ENCODE measurements around the gene MEA1.
A peak's percentile ranks its signal among the peaks of the same experiment; 100 is the strongest.
"Not testable (repeated sequence)": the region's sequence is repeated elsewhere in the genome, so short reads cannot be mapped to it uniquely, and the experiment has no call there.

MEA1 gene

DNA sequence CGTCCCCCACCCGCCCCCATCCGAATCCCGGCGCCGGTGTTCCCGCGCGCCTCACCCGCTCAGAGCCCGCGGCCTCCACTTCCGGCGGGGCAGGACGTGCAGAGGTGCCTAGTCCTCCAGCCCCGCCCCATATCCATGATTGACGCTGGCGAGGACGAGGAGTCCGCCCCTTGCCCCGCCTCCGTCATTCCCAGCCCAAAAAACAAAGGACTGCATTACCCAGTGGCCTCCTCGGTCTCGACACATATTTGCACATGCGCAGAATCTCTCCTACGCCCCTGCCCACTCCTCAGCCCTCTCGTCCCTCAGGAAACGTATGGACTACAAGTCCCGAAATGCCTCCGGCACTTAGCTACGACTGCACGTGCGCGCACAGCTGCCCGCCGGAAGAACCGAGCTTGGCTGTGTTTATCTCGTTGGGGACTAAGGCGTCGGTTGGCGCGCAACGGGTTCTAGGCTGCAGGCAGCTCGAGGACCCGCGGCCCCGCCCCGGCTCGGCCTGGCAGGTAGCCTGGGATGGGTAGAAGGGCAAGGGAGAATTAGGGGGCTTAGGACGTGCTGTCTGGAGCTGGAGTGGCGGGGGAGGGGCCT, at the start of gene MEA1, which contains the start of gene KLHDC3:
Gene MEA1 (minus strand): TSS at position 104 of the 591 bp plus-strand sequence. CDS start 133 bp downstream, outside the sequence.
Gene KLHDC3 (plus strand): TSS at position 407 of the 591 bp plus-strand sequence. CDS start 2,944 bp downstream, outside the sequence.
- peak; percentile 98 for DNase-seq

DNA sequence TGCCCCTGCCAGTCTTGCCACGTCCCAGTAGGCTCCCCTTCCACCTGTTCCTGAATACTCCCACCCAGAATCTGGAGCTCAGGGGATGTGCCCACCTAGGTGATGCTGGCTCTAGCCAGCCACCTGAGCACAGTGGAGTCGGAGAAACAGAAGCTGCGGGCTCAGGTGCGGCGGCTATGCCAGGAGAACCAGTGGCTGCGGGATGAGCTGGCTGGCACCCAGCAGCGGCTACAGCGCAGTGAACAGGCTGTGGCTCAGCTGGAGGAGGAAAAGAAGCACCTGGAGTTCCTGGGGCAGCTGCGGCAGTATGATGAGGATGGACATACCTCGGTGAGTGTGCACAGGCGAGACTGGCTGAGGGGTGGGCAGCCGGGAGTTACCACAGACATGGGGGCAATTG, 49.1 kb upstream of the MEA1 start:
- no peak for DNase-seq

DNA sequence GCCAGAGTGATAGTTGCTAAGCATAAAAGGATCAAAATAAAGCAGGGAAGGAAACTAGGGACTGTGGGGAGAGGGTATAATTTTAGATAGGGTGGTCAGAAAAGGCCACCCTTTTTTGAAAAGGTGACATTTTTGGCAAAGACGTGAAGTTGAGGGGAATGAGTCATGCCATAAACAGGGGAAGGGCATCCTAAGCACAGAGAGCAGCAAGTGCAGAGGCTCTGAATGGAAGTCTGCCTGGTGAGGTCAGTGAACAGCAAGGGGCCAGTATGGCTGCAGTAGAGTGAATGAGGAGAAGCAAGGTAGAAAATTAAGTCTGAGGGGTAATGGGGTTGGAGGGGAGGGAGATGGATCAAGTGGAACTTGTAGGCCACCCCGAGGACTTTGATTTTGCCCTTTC, 48.1 kb upstream of the MEA1 start:
- no peak for DNase-seq

DNA sequence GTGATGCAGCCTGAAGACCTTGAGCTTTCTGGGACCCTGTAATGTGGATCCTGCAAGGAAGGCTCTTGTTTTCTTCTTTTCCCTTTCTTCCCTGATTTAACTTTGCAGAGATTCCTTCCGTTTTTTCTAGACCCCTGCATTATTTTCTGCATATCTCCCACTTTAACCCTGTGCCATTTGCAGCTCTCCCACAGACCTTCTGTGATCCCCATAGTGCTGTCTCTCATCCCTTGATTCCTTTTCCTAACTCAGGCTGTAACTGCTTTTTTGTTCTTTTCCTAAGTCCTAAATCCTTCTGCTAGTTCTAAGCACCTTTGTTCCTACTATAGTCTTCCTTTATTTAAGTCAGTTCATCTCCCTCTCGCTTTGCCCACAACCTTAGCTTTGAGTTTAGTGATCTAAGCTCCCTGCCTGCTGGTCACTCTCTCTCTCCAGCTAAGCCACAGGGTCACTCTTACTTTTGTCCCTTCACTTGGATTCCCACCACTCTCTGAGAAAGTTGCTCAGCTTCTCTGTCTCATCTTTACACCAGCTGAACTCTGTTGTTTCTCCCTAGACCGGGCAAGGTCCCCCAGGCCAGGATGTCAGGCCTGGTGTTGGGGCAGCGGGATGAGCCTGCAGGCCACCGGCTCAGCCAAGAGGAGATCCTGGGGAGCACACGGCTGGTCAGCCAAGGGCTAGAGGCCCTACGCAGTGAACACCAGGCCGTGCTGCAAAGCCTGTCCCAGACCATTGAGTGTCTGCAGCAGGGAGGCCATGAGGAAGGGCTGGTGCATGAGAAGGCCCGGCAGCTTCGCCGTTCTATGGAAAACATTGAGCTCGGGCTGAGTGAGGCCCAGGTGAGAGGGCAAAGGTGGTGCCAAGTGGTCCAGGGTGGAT, 47.2 kb upstream of the MEA1 start:
- no peak for DNase-seq

DNA sequence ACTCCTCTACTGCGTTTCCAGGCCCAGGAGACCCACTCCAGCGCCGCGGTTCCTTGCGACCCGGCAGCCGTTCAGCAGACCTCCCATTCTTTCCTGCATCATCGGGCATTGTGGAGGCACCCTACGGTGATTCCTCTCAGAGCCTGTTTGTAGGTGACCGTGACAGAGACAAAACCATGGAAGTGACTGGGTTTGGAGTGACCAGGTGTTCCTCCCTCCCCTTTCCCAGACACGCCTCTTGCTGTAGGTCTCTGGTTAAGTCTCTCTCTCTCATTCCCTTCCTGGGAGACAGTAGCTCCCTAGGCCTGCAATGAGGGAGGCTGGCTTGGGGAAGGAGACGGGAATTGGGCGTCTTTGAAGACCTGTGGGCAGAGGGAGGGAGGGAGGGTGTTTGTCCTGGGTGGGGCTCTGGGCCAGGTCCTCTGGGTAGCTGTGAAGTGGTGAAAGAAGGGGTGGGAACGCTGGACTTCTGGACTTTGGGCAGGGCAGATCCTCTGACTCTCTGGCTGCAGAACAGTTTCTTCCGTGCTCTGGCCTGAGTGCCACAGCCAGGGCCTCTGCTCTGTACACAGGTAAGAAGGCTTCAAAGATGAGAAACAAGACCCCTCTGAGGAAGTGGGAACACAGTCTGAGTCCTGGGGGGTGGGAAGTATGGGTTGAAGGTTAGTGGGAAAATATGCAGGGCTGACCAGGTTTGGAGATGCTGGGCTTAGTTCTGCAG, 46.4 kb upstream of the MEA1 start:
- no peak for DNase-seq

DNA sequence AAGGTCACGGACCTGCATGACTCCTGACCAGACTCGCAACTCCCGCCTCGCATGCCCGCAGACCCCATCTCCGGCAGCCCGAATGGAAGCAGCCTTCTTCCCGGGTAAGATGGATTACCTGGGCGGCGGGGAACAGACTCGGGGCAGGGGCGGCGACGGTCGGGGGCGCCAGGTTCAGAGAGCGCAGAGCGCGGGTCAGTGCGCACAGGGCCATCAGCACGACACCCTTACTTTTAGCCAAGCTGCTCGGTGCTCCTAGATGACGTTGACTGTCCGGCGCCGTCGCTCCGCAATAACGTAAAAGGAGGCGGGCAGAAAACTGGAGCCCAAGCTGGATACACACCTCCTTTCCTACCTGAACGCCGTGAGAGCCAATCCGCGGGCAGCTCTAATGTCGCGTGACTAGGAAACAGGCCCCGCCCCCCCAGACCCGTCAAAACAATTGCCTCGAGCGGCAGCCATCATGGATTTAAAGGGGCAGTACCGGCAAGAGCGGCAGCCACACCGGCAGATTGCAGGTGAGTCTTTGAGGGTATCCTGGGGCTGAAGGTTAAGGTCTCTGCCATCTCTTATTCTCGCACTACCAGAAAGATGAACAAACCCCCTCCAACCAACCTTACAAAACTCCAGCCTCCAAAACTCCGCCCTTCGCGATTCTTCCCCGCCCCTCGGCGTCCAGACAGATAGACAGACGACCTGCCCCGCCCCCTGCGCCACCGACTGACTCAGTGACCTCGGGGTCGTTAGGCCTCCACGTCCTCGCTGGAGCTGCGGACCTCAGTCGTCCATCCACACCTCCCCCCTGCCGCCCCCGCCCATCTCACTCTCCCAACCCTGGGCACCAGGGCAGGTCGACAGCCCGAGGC, 45.7 kb upstream of the MEA1 start, which contains the start of the genes KLC4 and MRPL2:
Gene KLC4 (plus strand): TSS at position 464 of the 866 bp plus-strand sequence. CDS start 1,705 bp downstream, outside the sequence.
Gene MRPL2 (minus strand): TSS at position 267 of the 866 bp plus-strand sequence. CDS start 53 bp downstream, at position 214.
- peak; percentile 78 for DNase-seq

DNA sequence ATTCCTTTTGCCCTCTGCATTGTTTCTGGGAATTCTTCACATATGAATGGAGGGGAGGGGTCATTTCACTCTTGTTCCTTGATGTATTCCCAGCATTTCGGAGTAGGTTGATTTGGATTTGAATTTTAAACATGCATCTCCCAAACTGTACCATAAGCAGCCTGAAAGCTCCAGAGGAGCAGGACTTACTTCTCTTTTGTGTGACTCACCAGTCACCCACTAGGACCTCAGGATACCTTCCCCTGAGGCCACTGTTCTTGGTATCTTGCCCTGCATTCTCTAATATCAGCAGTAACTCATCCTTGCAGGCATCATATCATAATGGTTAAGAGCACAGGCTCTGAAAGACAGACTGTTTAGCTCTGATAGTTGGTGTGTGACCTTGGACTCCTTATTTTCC, 44.8 kb upstream of the MEA1 start:
- DNase-seq, result no peak

DNA sequence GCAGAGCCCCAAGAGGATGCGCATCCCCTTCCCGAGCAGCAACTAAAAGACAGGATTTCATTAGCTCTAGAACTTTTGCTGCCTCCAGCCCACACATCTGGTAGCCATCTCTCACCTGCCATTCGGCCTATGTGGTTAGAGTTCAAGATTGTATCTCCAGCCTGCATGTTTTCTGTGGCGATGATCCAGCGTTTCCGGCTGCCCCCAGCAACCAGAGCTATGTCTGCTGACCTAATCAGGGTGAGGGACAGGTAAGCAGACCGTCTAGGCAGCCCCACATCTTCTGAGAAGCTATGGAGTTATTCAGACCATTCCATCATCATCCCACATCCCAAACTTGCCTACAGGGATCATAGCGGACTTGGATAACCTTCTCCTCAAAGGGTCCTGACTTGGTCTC, 42.2 kb upstream of the MEA1 start:
- DNase-seq, result no peak

DNA sequence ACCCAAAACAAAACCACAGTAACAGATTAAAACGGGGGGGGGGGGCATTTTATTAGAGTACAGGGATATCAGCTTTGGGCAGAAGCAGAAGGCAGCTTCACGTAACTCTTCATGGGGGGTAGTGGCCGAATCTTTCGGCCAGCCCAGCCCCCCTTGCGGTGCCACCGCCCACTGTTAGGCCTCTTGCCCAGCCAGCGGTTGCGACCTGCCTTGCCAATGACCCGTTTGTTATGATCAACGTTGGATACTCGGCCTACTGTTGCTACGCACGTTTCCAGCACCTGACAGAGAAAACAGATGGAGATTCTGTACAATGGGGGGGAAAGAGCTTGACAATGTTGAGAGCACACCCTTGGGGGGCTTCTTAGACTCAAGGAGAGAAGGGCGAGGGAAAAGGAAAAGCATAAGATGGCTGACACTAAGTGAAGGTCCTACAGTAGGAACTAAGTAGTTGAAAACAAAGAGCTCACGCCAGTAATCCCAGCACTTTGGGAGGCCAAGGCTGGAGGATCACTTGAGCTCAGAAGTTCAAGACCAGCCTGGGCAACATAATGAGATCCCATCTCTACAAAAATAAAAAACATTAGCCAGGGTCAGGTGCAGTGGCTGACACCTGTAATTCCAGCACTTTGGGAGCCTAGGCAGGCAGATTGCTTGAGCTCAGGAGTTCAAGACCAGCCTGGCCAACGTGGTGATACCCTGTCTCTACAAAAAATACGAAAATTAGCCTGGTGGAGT, 40.6 kb upstream of the MEA1 start:
- DNase-seq, result no peak

DNA sequence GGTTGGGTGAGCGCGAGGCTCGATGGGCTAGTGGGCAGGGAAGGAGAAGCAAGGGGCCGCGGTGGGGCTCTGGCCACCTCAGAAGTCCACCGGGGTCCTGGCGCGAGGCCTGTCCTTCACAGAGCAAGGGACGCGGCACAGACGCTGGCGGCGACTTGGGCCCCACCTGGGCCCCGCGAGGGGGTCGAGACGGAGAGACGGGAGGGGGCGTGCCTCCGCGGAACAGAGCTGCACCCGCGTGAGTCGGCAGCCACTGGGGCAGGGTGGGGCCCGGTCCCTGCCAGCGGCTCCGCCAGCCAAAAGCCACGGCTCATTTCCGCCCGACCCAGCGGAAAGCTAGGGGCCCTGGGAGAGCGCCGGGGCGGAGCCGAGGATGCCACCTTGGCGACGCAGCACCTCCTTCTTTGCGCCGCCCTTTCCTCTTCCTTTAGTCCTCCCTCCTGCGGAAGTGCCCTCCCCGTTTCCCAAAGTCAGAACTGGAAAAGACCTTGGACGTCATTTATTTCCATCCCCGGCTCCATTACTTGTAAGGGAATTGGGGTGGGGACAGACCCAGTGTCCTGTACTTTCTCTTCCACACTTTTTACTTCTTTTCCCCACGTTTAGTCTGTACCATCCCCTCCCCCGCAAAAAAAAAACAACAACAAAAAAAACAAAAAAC, 39.9 kb upstream of the MEA1 start, which contains the start of gene CUL7:
Gene CUL7 (minus strand): TSS at position 307 of the 661 bp plus-strand sequence. CDS start 1,063 bp downstream, outside the sequence.
- peak; percentile 59 for DNase-seq

DNA sequence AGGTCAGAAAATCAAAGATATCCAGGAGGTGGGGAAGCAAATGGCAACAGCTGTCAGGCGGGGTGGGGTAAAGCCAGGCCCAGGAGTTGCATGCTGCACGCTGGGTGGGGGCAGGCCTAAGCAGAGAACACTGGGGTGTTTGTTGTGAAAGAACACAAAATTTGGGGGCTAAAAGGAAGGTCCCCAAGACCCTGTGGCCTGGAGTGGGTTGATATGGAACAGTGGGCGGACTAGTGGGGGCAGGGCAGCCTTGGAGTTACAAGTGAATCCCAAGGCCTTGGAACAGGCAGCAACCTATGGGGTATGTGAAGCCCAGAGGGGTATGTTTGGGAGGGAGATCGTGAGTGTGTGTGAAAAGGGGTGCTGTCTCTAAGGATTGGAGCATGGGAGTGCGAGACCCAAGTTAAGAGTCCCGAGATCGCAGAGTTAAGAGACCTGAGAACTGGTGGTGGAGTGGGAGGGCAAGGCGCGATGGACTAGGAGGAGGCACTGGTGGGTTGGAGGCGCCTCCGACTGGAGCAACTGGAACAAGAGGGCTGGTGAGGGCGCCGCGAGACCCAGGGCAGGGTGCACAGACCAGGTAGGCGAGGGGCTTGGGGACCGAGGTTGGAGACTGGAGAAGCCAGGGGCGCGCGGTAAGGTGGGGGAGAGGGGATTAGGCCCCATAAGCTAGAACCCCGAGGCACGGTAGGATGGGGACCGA, 39.2 kb upstream of the MEA1 start:
- no peak for DNase-seq

DNA sequence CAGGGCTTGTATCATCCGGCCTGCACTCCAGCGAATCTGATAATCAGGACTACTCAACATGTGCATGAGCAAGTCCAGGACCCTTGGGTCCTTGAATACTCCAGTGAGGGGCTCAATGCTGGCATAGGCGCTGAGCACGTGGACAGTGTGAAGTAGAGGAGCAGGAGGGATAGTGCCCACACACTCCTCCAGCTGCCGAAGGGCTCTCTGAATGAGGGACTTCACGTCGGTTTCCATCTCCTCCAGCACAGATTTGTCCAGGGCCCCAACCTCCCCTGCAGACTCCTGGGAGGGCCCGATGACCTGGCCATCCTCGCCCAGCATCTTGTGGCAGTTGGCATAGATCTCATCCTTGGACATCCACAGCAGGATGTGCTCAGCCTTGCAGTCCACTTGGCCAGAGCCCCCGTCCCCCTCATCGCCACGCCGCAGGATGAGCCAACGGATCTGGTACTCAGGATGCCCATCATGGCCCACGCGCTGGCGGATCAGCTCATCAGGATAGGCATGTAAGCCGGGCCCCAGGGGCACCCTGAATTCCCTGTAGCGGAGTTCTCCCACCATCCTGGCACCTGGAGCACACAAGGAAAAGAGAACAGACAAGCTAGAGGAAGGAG, 38.6 kb upstream of the MEA1 start:
- DNase-seq, result no peak

DNA sequence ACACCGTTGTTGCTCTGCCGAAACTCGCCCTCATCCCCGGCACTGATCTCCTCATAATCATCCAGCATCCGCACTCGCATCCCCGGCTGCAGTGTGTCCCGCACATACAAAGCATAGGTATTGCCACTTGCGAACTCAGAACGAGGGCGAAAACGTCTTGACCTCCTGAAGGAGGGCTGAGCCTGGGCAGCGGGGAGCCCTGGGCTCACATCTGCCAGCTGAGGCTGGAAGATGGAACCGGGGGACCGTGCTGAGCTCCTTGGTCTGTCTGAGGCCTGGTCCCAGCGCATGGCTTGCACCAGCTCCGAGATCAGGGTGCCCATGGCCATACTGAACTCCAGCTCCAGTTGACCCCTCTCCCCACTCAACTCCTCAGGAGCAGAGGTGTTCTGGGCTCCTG, 37.2 kb upstream of the MEA1 start:
- DNase-seq, result no peak

DNA sequence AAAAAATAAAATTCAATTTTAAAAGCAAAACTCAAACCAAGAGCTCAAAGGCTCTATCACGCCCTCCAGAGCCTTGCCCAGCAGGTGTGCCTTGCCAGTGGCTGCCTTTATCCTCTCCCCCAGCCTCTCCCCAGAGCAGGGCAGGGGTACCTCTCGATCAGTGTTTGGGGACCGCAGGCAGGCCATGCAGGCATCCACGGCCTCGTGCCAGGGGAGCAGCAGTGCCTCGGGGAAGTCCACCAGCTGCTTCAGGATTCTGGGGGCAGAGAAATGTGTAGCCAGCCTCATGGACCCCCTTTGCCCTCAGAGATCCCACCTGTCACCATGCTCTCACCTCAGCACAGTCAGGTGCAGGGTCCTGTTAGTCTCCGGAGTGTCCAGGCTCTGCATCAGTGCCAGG, 34.3 kb upstream of the MEA1 start:
- no peak for DNase-seq

DNA sequence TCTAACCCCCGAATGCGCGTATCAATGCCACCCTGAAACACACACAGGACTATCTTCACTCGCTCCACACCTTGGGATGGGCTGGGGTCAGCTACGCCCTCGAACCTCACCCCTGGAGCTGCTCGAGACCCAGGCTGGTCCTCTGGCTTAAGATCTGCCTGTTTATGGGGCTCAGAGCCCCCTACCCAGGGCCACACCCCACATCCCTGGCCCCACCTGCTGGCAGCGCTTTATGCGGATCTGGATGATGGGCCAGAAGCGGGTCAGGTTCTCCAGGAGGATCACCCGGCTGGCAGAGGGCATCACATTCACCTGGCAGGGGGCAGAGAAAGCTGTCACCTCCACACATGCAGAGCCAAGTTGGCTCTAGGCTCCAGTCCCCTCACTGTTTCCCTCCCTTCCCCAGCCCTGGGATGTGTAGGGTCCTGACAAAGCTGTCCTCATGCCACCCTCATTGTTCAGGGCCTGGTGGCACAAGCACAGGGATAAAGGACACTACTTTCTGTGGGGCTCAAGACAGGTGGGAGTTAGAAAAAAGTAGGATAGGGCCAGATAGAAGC, 31.7 kb upstream of the MEA1 start:
- DNase-seq, result no peak

DNA sequence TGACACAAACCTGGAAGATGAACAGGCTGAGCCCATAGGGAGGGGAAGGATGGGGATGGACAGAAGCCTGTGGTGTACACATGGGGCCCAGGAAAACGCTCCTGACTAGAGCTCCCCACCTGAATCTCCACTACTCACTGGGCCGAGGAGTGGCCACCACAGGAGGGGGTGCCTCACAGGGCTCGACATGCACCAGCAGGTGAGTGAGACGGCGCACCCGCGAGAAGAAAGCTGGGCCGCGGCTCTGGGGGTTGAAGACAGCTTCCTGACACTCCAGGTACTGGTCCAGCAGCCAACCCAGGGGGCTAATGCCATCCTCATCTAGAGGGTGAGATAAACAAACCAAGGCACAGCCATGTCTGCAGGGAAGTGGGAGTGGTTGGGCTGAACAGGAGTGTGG, 29.6 kb upstream of the MEA1 start:
- DNase-seq, result no peak

DNA sequence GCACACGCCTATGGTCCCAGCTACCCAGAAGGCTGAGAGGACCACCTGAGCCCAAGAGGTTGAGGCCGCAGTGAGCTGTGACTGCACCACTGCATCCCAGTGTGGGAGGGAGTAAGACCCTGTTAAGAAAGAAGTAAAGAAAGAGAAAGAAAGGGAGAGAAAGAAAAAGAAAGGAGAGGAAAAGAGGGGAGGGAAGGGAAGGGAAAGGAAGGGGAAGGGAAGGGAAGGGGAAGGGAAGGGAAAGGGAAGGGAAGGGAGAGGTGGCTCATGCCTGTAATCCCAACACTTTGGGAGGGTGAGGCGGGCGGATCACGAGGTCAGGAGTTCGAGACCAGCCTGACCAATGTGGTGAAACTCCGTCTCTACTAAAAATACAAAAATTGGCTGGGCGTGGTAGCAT, 27.7 kb upstream of the MEA1 start:
- not testable (repeated sequence) for DNase-seq

DNA sequence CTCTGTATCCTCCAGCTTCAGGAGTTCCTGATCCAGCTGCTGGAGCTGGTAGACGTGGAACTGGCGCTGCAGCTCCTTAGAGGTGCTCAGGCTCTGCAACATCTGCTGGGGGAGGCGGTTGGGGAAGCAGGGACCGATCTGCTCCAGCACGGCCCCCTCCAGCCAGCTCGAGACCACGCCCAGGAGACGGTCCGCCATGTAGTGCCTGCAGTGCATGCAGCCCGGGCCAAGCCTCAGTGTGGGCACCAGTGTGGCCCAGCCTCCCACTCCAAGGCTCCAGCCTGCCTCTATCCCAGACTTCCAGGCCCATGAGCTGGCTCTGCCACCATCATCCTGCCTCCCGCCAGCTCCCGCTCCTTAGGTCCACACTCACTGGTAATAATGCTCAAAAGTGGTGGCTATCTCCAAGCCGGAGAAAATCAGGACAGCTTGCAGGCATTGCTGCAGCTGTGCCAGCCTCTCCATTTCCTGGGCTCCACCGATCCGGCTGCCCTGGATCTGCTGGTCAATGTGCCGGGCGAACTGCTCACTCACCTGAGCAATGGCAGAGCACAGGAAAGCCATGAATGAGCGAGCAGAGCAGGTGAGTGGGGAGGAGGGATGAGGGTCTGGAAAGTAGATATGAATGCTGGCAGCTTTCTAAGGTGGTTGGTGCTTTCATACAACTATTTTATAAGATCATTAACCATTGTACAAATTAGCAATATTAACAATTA, 27.0 kb upstream of the MEA1 start:
- DNase-seq, result no peak

DNA sequence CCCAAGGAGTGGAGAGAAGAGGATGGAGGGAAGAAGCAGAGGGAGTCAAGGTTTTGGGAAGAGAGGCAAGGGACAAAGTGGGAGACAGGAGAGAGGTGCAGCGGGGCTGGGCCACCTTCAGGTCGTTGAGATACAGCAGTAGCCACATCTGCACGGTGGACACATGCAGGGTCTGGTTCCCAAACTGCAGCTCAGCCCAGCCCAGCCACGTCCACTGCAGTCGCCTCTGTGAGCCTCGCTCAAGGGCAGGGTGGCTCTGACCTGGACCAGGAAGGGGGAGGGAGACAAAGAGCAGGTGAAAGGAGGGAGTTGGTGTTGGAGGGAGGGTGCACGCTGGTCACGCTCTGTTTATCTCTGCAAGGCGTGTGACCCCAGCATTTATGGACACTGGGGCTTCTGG, 25.0 kb upstream of the MEA1 start:
- no peak for DNase-seq

All from SIG-M5 (cell line).